Suppressor macrophage treated with lipopolysaccharide for 4 hours (primary cell): ENCODE measurements around the gene CYP3A5.
"Not testable (repeated sequence)": the region's sequence is repeated elsewhere in the genome, so short reads cannot be mapped to it uniquely, and the experiment has no call there.

ENCODE experiments used
- DNase-seq: peaks from one replicate; pipeline ENCODE4 v3.0.0-alpha.2; 2020

Gene CYP3A5

DNA sequence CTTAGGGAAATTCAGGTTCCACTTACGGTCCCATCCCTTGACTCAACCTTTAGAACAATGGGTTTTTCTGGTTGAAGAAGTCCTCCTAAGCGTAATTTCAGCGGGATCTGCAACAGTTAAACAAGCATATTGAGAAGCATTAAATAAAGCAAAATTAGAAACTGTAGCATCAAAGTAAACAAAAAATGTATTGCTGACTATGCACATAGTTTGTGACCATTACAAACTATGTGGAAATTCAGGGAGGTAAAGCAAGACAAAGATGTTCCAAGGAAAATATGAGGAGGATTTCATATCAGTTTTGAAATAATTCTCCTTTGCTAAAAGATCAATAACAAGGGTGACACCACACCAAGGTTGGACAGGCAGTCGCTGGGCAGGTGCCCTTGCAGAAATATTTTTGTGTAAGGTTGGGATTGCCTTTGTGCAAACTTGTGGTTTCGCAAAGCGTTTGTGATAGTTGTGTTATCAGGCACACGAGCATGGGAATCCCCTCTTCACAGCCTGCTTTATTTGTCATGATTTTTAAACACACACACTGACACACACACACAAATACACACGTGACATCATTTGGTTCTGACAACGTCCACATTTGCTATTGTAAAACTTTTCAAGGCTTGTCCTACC is 5.4 kb upstream of the CYP3A5 start:
- no peak for DNase-seq

DNA sequence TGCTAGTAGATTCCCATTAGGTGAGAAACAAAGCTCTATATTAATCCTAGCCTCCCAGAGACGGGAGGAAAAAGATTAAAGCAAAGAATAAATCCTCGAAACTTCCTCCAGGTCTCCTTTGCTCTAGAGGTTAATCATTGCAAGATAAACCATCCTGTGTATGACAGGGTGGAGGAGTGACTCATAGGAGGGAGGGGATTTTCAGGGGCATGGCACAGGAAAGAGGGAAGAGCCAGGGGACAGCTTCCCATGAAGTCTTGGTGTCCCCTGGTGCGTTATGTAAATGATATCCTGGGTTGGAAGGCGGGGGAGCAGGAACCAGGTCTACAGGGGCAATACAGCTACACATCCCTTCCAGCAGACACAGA is 780 bp downstream of the CYP3A5 start:
- peak; percentile 16 for DNase-seq

GRCh38 chr7:99677648-99678045 is 2.1 kb downstream of the CYP3A5 start:
- DNase-seq, result no peak

- DNase-seq, result no peak
These were observed 2.7 kb downstream of the CYP3A5 start for GRCh38 chr7:99677013-99677647.

- DNase-seq, result no peak
These were observed 4.6 kb downstream of the CYP3A5 start for GRCh38 chr7:99674995-99675742.

DNA sequence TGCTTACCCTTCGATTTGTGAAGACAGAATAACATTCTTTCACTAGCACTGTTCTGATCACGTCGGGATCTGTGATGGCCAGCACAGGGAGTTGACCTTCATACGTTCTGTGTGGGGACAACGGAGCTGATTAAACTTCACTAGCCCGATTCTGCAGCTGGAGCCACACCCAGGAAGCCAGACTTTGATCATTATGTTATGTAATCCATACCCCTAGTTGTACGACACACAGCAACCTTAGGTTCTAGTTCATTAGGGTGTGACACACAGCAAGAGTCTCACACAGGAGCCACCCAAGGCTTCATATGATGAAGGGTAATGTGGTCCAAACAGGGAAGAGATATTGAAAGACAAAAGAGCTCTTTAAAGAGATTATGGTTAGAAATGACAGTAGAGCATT is 7.2 kb downstream of the CYP3A5 start:
- no peak for DNase-seq

GRCh38 chr7:99669782-99670181 is 10.0 kb downstream of the CYP3A5 start:
- peak; percentile 22 for DNase-seq

GRCh38 chr7:99668541-99668940 is 11.3 kb downstream of the CYP3A5 start:
- no peak for DNase-seq

DNA sequence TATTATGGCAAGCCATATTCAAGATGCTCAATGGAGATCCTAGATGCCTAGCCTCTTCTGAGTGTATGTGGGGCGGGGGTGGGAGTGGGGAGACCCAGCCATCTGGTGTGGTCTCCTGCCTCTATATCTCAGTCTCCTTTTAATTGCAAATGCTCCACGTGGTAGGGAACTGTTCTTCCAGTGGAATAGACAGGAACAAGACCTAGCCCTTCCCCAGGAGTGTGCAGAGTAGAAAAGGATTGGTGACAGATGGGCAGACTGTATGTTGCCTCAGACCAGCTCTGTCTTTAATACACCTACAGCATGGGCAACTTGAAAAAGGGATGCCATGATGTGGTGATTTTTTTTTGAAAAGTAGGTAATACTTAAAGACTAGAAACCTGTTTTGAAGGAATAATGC is 12.6 kb downstream of the CYP3A5 start:
- DNase-seq, result no peak

DNA sequence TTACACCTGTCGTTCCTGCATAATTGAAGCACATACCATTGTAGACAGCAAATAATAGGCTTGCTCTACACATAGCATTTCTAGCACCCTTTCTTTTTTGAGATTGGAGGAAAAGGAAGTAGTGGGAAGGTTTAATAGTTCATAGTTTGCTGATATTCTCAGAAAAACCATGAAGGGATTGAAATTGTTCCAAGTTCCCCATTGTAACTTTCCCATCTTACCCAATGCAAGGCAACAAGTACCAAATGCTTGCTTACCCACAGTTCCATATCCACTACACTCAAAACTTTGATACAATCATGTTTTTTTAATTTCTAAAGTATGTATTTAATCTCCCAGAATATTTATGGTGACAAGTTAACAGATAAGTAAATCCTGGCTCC is 13.8 kb downstream of the CYP3A5 start:
- peak; percentile 54 for DNase-seq

GRCh38 chr7:99665312-99666012 is 14.3 kb downstream of the CYP3A5 start:
- DNase-seq, result peak; percentile 14

DNA sequence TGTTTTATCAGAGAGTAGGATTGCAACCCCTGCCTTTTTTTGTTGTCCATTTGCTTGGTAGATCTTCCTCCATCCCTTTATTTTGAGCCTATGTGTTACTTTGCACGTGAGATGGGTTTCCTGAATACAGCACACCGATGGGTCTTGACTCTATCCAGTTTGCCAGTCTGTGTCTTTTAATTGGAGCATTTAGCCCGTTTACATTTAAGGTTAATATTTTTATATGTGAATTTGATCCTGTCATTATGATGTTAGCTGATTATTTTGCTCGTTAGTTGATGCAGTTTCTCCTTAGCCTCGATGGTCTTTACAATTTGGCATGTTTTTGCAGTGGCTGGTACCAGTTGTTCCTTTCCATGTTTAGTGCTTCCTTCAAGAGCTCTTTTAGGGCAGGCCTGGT is 21.9 kb downstream of the CYP3A5 start:
- DNase-seq, result not testable (repeated sequence)

- DNase-seq, result not testable (repeated sequence)
These were observed 25.2 kb downstream of the CYP3A5 start for GRCh38 chr7:99654626-99655025.

DNA sequence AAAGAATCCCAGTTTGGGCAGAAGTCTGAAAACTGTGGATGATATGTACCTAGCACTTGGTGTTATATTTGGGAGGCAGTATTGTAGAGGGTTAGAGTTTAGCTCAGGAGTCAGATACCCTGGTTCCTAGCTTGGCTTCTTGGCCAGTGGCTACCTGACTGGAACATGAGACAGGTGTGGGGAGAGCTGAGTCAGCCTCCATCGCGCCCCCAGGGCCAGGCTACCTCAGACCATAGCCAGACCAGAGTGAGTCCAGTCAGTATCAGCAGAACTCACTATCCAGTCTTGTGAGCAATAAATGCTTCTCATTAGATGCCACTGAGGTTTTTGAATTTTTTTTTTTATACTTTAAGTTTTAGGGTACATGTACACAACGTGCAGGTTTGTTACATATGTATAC is 26.0 kb downstream of the CYP3A5 start:
- DNase-seq, result no peak

- not testable (repeated sequence) for DNase-seq
These were observed 26.5 kb downstream of the CYP3A5 start for GRCh38 chr7:99653269-99653668.

GRCh38 chr7:99652671-99653070 is 27.1 kb downstream of the CYP3A5 start:
- DNase-seq, result no peak

DNA sequence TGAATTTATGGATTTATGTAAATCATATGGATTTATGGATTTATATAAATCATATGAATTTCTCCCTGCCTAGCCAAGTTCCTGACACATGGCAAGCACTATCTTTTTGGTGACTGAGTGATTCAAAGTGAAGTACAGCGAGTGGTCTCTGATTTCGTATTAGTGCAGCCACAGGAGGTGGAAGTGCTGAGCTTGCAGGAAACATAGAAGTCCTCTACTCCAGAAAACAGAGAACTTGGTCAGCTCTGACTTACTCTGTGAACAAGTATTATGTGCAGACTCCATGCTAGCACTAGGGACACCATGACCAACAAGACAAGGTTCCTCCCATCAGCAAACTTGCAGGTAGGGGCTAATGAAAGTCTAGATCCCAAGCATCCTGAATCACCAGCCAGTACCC is 28.5 kb downstream of the CYP3A5 start:
- DNase-seq, result no peak

DNA sequence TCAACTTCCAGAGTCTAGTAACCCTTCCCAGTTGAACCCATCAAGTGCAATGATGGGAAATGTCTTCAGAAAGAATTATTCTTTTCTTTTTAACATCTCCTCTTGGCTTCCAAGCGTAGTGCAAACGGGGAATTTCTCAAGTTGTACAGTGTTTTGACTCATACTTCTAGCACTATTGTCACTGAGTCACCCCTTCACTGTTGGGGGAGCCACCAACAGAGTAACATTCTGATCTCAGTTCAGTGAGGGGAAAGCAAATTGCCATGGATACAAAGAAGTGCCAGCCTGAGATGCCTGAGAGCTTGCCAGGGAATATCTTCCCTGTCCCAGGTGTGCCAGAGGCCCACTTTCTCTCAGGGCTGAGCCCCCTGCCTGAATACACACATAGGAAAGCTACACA is 31.0 kb downstream of the CYP3A5 start:
- no peak for DNase-seq

DNA sequence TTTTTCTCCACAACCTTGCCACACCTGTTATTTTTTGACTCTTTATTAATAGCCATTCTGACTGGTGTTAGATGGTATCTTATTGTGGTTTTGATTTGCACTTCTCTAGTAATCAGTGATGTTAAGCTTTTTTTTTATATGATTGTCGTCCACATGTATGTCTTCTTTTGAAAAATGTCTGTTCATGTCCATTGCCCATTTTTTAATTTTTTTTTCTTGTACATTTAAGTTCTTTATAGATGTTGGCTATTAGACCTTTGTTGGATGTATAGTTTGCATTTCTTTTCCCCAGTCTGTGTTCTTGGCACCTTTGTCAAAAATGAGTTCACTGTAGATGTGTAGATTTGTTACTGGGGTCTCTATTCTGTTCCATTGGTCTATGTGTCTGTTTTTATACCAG is 34.2 kb downstream of the CYP3A5 start:
- no peak for DNase-seq

- no peak for DNase-seq
These were observed 35.4 kb downstream of the CYP3A5 start for GRCh38 chr7:99644431-99644830.

GRCh38 chr7:99643464-99643863 is 36.3 kb downstream of the CYP3A5 start:
- no peak for DNase-seq

DNA sequence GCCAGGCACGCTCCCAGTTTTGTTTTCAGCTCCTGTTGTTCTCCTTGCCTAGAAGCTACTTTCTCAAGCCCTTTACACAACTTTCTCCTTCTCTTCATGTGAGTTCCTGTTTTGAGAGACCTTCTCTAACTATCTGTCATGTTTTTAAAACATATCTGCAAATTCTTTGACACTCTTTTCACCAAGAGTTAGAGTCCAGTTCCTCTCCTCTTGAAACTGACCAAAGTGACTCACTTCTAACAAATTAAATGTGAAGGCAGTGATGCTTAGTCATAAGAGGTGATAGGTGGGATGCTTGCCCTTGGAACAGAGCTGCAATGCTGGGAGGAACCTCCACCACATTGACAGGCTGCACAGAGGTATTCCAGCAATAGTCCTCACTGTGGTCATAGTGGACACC is 37.8 kb downstream of the CYP3A5 start:
- peak; percentile 3 for DNase-seq

DNA sequence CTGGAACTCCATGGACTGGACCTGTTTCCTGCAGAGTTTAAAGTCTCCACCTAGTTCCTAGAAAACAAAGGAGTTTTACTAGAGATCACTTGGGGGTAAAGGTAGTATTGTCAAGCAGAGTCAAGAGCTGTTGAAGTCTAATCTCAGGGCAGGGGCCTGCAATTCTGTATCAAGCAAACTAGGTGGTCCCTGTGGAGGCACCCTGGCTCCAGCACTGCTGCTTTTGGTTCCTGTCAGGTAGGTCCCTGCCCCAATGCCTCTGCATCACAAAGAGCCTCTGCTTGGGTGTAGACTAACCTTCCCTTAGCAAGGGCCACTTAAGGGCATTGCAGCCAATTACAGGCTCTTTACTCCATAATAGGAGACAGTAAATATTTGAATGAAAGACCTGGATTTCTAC is 40.5 kb downstream of the CYP3A5 start:
- no peak for DNase-seq

- DNase-seq, result no peak
These were observed 41.1 kb downstream of the CYP3A5 start for GRCh38 chr7:99638731-99639130.
